SU-DHL-6 (cell line): ENCODE measurements around the gene FTCD.

Source experiments
- EZH2phosphoT487 ChIP-seq: fragments of 200-600 bp; sonication (generic), shearing (Covaris generic); conservative IDR thresholded peaks from 2 replicates; pipeline ENCODE4 v1.6.1; 2018; ENCODE audit warnings: mild to moderate bottlenecking, antibody characterized with exemption, low read length, moderate library complexity, mixed read lengths
- TF ChIP-seq, protein P1 (sequence below): fragments of 200-600 bp; sonication (generic); IDR thresholded peaks from one replicate; pipeline ENCODE4 v1.5.1; 2017; ENCODE audit warnings: antibody characterized with exemption, mild to moderate bottlenecking, low read length, moderate library complexity; ENCODE audit not compliant: insufficient read depth, poor library complexity, severe bottlenecking

DNA sequence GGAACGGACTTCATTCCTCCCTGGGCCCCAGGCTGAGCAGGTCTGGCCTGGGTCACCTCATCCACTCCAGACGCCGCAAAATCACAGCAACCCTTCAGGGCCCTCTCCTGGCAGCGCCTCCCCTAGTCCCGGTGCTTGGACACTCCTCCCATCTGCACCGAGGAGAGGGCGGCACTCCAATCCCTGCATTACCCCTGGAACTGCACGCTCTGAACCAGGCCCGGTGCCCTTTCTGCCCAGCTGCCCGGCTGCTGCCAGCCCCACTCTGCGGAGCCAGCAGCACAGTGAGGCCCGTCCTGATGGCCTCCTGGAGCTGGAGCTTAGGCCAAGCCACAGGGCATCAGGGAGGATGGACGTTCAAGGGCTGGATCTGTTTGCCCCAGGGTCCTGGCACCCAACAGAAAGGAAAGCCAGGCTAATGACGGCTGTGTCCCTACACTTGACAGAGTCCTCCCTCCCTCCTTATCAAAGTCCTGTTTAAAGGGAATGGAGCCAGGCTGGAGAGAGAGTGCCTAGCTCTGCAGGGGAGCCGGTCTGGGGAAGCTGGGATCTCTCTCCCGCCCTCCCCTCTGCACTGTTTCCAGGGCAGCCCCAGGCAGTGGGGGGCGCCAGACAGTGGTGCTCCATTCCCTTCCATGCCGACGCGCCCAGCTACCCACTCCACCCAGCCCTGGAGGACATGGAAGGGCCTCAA, 44.7 kb downstream of the FTCD start:
- TF ChIP-seq, protein P1, sequence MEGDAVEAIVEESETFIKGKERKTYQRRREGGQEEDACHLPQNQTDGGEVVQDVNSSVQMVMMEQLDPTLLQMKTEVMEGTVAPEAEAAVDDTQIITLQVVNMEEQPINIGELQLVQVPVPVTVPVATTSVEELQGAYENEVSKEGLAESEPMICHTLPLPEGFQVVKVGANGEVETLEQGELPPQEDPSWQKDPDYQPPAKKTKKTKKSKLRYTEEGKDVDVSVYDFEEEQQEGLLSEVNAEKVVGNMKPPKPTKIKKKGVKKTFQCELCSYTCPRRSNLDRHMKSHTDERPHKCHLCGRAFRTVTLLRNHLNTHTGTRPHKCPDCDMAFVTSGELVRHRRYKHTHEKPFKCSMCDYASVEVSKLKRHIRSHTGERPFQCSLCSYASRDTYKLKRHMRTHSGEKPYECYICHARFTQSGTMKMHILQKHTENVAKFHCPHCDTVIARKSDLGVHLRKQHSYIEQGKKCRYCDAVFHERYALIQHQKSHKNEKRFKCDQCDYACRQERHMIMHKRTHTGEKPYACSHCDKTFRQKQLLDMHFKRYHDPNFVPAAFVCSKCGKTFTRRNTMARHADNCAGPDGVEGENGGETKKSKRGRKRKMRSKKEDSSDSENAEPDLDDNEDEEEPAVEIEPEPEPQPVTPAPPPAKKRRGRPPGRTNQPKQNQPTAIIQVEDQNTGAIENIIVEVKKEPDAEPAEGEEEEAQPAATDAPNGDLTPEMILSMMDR = no peak
- no peak for TF ChIP-seq EZH2phosphoT487
